ENCODE measurements around the gene ADRB1.

- TF ChIP-seq CTCF (IDR thresholded peaks at IDR 0.05) (no peak), POLR2A (IDR thresholded peaks at IDR 0.05) (no peak)
Observed at GRCh38 chr10:114052255-114052654, 8.6 kb downstream of the ADRB1 start.

Measured in gastroesophageal sphincter (tissue), 3 donors.